GM21619 (cell line): Measurements from ENCODE around the gene EPYC.

Experiments
- ATAC-seq: cut with Tn5 transposase; IDR thresholded peaks from one replicate; pipeline ENCODE4 v1.9.1; 2021; ENCODE audit not compliant: unreplicated experiment

Gene EPYC

DNA sequence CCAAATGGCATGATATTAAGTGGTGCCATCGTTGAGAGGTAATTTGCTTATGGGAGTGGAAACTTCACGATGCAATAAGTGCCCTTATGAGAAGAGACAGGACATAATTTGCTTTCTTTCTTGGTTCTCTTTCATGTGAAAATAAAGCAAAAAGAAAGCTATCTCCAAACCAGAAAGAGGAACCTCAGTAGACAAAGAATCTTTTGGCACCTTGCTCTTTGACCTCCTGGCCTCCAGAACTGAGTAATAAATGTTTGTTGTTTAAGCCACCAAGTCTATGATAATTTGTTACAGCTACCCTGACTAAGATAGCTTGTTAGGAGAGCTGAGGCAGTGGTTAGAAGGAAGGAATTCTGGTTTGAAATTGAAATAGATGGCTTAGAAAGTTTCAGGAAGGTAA lies 89.4 kb downstream of the EPYC start:
- no peak for ATAC-seq
